HEK293T (cell line): Measurements from ENCODE around the gene TNFSF11.
"Not testable (repeated sequence)": the region's sequence is repeated elsewhere in the genome, so short reads cannot be mapped to it uniquely, and the experiment has no call there.

Source experiments
- CTCF ChIA-PET: fragments of 350-600 bp; formaldehyde crosslinking; extraction: SDS; loops from one replicate; lab custom pipeline; 2021; ENCODE audit warnings: antibody characterized with exemption, inconsistent platforms; lab: Yijun Ruan, JAX
- POLR2A ChIA-PET: fragments of 350-600 bp; formaldehyde crosslinking; extraction: SDS; loops from one replicate; lab custom pipeline; 2020; ENCODE audit warnings: antibody characterized with exemption, inconsistent platforms; lab: Yijun Ruan, JAX
- DNase-seq: peaks from one replicate; pipeline ENCODE4 v3.0.0; 2012; ENCODE audit warnings: mixed read lengths; ENCODE audit errors: extremely low spot score
- ARNT ChIP-seq: fragments of 450-650 bp; IDR thresholded peaks from 2 replicates; pipeline ENCODE4 v1.6.1; 2017; ENCODE audit warnings: mild to moderate bottlenecking
- BHLHE40 ChIP-seq: fragments of 450-650 bp; IDR thresholded peaks from 2 replicates; pipeline ENCODE4 v1.6.1; 2016; ENCODE audit warnings: mild to moderate bottlenecking, moderate library complexity, borderline replicate concordance
- CTBP1 ChIP-seq: fragments of 450-650 bp; IDR thresholded peaks from 2 replicates; pipeline ENCODE4 v1.6.1; 2016; ENCODE audit warnings: borderline replicate concordance
- ELF4 ChIP-seq: fragments of 450-650 bp; IDR thresholded peaks from 2 replicates; pipeline ENCODE4 v1.6.1; 2017; ENCODE audit warnings: antibody characterized with exemption
- FOXA1 ChIP-seq: fragments of 450-650 bp; IDR thresholded peaks from 2 replicates; pipeline ENCODE4 v1.6.1; 2016; ENCODE audit warnings: mild to moderate bottlenecking
- FOXK2 ChIP-seq: fragments of 450-650 bp; IDR thresholded peaks from 2 replicates; pipeline ENCODE4 v1.6.1; 2016; ENCODE audit warnings: mild to moderate bottlenecking
- FOXM1 ChIP-seq: fragments of 450-650 bp; IDR thresholded peaks from 2 replicates; pipeline ENCODE4 v1.6.1; 2017; ENCODE audit warnings: mild to moderate bottlenecking, borderline replicate concordance
- HDGF ChIP-seq: fragments of 450-650 bp; IDR thresholded peaks from 2 replicates; pipeline ENCODE4 v1.6.1; 2017; ENCODE audit warnings: antibody characterized with exemption, borderline replicate concordance
- L3MBTL2 ChIP-seq: fragments of 450-650 bp; conservative IDR thresholded peaks from 2 replicates; pipeline ENCODE4 v1.6.1; 2016; ENCODE audit warnings: mild to moderate bottlenecking
- LEF1 ChIP-seq: fragments of 450-650 bp; IDR thresholded peaks from 2 replicates; pipeline ENCODE4 v1.6.1; 2017; ENCODE audit warnings: mild to moderate bottlenecking, borderline replicate concordance
- NFRKB ChIP-seq: fragments of 450-650 bp; IDR thresholded peaks from 2 replicates; pipeline ENCODE4 v1.6.1; 2016; ENCODE audit warnings: mild to moderate bottlenecking, moderate library complexity
- SP1 ChIP-seq: fragments of 450-650 bp; IDR thresholded peaks from 2 replicates; pipeline ENCODE4 v1.6.1; 2017
- SUZ12 ChIP-seq: fragments of 450-650 bp; IDR thresholded peaks from 2 replicates; pipeline ENCODE4 v1.6.1; 2016; ENCODE audit warnings: mild to moderate bottlenecking
- TARDBP ChIP-seq: fragments of 450-650 bp; IDR thresholded peaks from 2 replicates; pipeline ENCODE4 v1.6.1; 2016
- ZNF384 ChIP-seq: fragments of 450-650 bp; IDR thresholded peaks from 2 replicates; pipeline ENCODE4 v1.6.1; 2016
- TF ChIP-seq, protein P1 (sequence below): fragments of 450-650 bp; IDR thresholded peaks from 2 replicates; pipeline ENCODE4 v1.6.1; 2016

TNFSF11 gene

DNA sequence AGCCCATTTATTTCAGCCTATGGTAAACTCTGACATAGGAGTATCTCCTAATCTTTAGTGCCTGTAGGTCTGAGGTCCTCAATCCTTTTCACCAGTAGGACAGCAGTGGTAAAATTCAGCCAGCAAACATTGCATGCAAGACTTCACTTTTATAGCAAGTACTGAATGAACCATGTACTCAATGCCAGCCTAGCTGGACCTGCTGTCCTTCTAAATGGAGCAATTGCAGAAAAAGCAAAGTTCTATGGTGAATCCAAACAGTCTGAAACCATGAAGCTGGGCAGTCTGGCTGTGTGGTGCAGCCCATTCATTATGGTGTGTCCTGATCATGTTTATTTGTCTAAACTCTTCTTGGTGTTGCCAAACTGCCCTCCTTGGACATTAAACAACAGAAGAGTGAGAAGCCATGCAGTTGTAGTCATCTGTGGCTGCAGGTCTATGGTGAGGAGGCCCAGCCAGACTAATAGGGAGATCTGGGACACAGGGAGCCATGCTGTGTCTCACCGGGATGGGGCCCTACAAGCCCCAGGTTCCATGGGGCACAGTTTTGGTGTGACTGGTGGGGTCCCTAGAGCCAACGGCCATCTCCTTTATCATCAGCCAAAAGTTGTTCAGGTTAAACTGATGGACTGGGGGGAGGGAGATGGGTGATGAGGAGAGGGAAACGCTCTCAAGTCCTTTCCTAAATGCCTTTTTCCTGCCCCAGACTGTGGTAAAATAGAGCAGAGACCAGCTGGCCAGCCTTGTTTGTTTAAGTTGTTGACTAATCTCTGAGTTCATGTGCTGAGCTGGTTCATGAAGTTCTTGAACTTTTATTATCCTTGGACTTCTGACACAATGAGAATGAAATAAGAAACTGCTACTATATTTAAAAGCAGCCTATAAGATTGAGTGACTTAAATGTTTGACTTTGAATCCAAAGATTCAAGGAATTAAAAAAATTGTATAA lies 20.6 kb upstream of the TNFSF11 start:
- CTCF ChIA-PET = no interaction called here
- no peak for TF ChIP-seq ARNT
- no peak for TF ChIP-seq SP1
- TF ChIP-seq FOXK2 = no peak
- TF ChIP-seq TARDBP = no peak
- TF ChIP-seq FOXM1 = no peak
- POLR2A ChIA-PET = no interaction called here
- no peak for DNase-seq

DNA sequence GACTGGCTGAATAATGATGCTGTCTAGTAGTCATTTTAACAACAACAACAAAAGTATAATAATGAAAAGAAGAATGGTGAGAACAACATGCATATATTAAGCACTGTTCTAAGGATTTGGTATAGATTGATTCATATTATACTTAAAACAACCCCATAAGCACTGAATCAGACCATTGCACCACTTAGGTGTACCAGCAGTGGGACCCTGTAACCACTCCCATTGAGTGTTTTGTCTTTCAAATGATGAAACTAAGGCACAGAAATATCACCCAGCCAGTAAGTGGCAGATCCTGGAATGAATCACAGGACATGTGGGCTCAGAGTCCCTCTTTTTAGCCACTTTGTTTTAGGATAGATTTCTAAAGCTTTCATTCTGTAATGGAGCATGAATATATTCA lies 14.9 kb upstream of the TNFSF11 start:
- no peak for DNase-seq
- CTCF ChIA-PET = no interaction called here
- POLR2A ChIA-PET = no interaction called here
- TF ChIP-seq BHLHE40 (no peak), ARNT (no peak), SP1 (no peak), CTBP1 (no peak), LEF1 (no peak), SUZ12 (no peak), ELF4 (no peak), ZNF384 (no peak), TARDBP (no peak), L3MBTL2 (no peak), FOXK2 (no peak), FOXA1 (no peak), HDGF (no peak), NFRKB (no peak), FOXM1 (no peak)
- TF ChIP-seq, protein P1, sequence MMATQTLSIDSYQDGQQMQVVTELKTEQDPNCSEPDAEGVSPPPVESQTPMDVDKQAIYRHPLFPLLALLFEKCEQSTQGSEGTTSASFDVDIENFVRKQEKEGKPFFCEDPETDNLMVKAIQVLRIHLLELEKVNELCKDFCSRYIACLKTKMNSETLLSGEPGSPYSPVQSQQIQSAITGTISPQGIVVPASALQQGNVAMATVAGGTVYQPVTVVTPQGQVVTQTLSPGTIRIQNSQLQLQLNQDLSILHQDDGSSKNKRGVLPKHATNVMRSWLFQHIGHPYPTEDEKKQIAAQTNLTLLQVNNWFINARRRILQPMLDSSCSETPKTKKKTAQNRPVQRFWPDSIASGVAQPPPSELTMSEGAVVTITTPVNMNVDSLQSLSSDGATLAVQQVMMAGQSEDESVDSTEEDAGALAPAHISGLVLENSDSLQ = no peak

DNA sequence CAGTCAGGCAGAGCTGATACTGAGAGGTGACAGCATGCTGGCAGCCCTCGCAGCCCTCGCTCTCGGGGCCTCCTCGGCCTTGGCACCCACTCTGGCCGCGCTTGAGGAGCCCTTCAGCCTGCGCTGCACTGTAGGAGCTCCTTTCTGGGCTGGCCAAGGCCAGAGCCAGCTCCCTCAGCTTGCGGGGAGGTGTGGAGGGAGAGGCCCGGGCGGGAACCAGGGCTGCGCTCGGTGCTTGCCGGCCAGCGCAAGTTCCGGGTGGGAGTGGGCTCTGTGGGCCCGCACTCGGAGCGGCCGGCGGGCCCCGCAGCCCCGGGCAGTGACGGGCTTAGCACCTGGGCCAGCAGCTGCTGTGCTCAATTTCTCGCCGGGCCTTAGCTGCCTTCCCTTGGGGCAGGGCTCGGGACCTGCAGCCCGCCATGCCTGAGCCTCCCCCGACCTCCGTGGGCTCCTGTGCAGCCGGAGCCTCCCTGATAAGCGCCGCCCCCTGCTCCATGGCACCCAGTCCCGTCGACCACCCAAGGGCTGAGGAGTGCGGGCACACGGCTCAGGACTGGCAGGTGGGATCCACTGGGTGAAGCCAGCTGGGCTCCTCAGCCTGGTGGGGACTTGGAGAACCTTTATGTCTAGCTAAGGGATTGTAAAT lies 14.3 kb upstream of the TNFSF11 start:
- DNase-seq, POLR2A ChIA-PET, CTCF ChIA-PET: not testable (repeated sequence)

DNA sequence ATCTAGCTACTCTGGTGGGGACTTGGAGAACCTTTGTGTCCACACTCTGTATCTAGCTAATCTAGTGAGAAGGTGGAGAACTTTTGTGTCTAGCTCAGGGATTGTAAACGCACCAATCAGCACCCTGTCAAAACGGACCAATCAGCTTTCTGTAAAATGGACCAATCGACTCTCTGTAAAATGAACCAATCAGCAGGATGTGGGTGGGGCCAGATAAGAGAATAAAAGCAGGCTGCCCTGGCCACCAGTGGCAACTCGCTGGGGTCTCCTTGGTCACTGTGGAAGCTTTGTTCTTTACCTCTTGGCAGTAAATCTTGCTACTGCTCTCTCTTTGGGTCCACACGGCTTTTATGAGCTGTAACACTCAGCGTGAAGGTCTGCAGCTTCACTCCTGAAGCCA lies 13.6 kb upstream of the TNFSF11 start:
- DNase-seq, CTCF ChIA-PET, POLR2A ChIA-PET: not testable (repeated sequence)

DNA sequence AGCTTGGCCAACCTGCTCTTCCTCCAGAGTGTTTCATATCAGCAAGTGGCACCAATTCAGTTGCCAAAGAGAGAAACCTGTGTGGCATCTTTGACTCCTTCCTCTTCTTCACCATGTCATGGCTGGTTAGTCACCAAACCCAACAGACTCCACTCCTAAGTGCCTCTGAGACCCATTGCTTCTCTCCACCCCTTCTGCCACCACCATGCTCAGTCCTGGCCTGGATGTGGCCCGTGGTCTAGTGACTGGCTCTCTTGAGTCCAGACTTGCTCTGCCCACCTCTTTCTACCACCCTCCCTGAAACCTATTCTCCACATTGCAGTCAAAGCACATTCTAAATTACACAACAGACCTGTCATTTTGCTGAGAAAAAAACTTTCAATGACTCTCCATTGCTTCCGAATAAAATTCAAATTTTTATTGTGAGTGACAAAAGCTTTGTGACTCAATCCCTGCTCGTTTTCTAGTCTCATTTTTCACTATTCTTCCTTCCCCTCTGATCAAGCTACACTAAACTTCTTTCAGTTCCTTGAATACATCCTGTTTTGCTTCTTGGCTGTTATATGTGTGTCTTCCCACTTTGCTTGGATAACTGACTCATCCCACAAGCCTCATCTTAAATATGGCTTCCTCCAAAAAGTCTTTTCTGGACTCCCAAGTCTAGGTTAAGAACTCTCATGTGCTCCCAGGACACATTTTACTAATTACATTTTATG lies 12.0 kb upstream of the TNFSF11 start:
- TF ChIP-seq SP1 (no peak), FOXA1 (no peak)
- ChIA-PET CTCF (no interaction called here), POLR2A (no interaction called here)
- no peak for DNase-seq

DNA sequence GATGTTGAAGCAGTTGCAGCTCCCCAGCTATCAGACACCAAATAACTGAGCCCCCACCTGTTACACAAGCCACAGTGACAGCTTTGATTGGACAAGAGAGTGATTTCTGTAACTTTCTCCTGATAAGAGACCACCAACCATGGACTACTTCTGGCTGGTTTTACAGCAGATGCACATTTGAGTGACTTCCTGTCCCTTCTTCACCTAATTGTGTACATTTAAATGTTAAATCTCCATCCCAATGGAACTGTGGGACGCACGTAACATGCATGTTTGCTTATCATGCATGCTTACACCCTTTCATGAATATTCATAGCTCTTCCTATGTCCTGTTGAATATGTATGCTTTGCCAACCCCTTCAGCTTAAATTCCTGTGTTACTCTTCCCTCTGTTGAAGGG lies 6.0 kb upstream of the TNFSF11 start:
- no peak for DNase-seq
- ChIA-PET CTCF (no interaction called here), POLR2A (no interaction called here)
- TF ChIP-seq FOXK2 = no peak
- no peak for TF ChIP-seq ELF4
- no peak for TF ChIP-seq SP1
- TF ChIP-seq CTBP1 = no peak
- TF ChIP-seq BHLHE40 = no peak
- TF ChIP-seq FOXM1 = no peak
- no peak for TF ChIP-seq ZNF384
- TF ChIP-seq L3MBTL2 = no peak

DNA sequence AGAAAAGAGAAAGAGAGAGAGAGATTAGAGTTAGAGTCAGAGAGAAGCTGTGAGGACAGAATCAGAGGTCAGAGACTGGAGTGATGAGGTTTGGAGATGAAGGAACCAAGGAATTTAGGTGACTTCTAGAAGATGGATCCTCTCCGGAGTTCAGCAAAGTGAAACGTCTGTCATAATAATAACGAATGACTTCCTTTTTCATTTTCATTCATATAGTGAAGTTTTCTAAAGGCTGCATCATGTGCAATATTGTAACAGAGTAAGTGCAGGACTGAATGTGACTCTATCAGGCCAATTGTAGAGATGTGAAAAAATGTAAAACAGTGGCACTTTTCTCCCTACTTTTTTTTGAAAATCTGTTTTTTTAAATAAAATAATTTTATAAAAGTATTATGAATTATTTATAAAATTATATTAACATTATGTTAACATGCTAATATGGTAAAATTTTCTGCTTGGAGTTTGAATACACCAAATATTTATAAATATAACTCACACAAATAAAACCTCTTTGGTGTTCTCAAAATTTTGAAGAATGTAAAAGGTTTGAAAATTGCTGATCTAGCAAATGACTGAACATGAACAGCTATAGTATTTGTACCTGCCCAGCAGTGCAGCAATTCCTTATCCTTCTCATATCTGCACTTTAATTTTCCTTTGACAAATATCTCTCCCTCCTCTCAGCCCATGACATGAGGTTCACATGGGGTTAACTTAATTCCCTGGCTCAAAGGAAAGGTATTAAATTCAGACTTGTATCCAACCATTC lies 4.2 kb upstream of the TNFSF11 start:
- CTCF ChIA-PET = no interaction called here
- TF ChIP-seq SUZ12 = no peak
- no peak for TF ChIP-seq FOXA1
- no peak for TF ChIP-seq CTBP1
- TF ChIP-seq L3MBTL2 = no peak
- TF ChIP-seq, protein P1 = no peak
- no peak for TF ChIP-seq LEF1
- no peak for TF ChIP-seq NFRKB
- TF ChIP-seq ELF4 = no peak
- no peak for TF ChIP-seq HDGF
- POLR2A ChIA-PET = no interaction called here
- DNase-seq = no peak
